Measurements from ENCODE around the gene SUCO.

DNA sequence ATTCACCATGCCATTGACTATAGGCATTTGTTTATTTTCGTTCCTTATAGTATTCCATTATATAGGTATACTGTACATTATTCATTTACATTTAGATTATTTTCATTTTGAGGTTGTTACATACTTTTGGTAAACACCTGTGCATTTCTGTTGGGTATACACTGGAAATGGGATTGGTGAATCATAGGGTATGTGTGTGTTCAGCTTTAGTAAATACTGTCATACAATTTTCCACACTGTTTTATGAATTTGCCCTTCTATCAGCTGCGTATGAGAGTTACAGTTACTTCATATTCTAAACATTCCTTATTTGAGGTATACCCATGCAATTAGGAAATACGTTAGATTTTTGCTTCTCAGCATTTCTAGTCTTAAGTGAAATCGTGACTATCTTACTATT is 70.9 kb downstream of the SUCO start:
- TF ChIP-seq EZH2 (IDR thresholded peaks at IDR 0.05) (no peak), POLR2AphosphoS5 (IDR thresholded peaks at IDR 0.05; ENCODE audit: borderline replicate concordance, low read depth, low read length) (no peak)

Data from SK-N-MC (cell line).